LoVo (cell line): ENCODE results near the gene SLC35B2.

ENCODE experiments used
- DNase-seq: peaks from one replicate; pipeline ENCODE4 v3.0.0-alpha.2; 2016; ENCODE audit warnings: low spot score

Gene SLC35B2

GRCh38 chr6:44285552-44286284 lies 28.4 kb upstream of the SLC35B2 start:
- no peak for DNase-seq

GRCh38 chr6:44284867-44285266 lies 27.5 kb upstream of the SLC35B2 start:
- DNase-seq, result no peak

- no peak for DNase-seq
These were observed 26.8 kb upstream of the SLC35B2 start for GRCh38 chr6:44284121-44284520.

GRCh38 chr6:44278774-44279697 lies 21.7 kb upstream of the SLC35B2 start:
- DNase-seq, result no peak

GRCh38 chr6:44278315-44278714 lies 21.0 kb upstream of the SLC35B2 start:
- no peak for DNase-seq

GRCh38 chr6:44277763-44278162 lies 20.4 kb upstream of the SLC35B2 start:
- no peak for DNase-seq

- DNase-seq, result no peak
These were observed 19.6 kb upstream of the SLC35B2 start for GRCh38 chr6:44276667-44277640.

GRCh38 chr6:44275749-44276648 lies 18.7 kb upstream of the SLC35B2 start:
- no peak for DNase-seq

- DNase-seq, result no peak
These were observed 18.0 kb upstream of the SLC35B2 start for GRCh38 chr6:44275271-44275748.

- no peak for DNase-seq
These were observed 16.3 kb upstream of the SLC35B2 start for GRCh38 chr6:44273617-44274016.

GRCh38 chr6:44272999-44273566 lies 15.8 kb upstream of the SLC35B2 start:
- DNase-seq, result no peak

GRCh38 chr6:44272529-44272928 lies 15.2 kb upstream of the SLC35B2 start:
- no peak for DNase-seq

GRCh38 chr6:44271914-44272313 lies 14.6 kb upstream of the SLC35B2 start:
- DNase-seq, result no peak

- no peak for DNase-seq
These were observed 14.0 kb upstream of the SLC35B2 start for GRCh38 chr6:44271406-44271723.

GRCh38 chr6:44270526-44271405 lies 13.4 kb upstream of the SLC35B2 start:
- no peak for DNase-seq

- DNase-seq, result no peak
These were observed 12.7 kb upstream of the SLC35B2 start, which contains the start of gene TMEM151B for GRCh38 chr6:44269921-44270525. Gene TMEM151B (plus strand): TSS chr6:44270450. CDS start chr6:44270743, 293 bp downstream.

GRCh38 chr6:44269178-44269920 lies 12.0 kb upstream of the SLC35B2 start:
- DNase-seq, result no peak

GRCh38 chr6:44268095-44268628 lies 10.8 kb upstream of the SLC35B2 start:
- DNase-seq, result peak; percentile 73
